ENCODE measurements around the gene VSTM2A. TPM values are rescaled to one million over a fixed set of nuclear protein-coding genes. Genes with fewer than 3 reads are reported as not detected.

VSTM2A gene
- total RNA-seq, 1 donor: not detected

- TF ChIP-seq, protein P1, sequence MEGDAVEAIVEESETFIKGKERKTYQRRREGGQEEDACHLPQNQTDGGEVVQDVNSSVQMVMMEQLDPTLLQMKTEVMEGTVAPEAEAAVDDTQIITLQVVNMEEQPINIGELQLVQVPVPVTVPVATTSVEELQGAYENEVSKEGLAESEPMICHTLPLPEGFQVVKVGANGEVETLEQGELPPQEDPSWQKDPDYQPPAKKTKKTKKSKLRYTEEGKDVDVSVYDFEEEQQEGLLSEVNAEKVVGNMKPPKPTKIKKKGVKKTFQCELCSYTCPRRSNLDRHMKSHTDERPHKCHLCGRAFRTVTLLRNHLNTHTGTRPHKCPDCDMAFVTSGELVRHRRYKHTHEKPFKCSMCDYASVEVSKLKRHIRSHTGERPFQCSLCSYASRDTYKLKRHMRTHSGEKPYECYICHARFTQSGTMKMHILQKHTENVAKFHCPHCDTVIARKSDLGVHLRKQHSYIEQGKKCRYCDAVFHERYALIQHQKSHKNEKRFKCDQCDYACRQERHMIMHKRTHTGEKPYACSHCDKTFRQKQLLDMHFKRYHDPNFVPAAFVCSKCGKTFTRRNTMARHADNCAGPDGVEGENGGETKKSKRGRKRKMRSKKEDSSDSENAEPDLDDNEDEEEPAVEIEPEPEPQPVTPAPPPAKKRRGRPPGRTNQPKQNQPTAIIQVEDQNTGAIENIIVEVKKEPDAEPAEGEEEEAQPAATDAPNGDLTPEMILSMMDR (IDR thresholded peaks at IDR 0.05; ENCODE audit: insufficient read depth, low read depth, low read length): no peak
- H3K4me3 ChIP-seq (ENCODE audit: low read depth, low read length): no peak overlapping the region
- no peak for DNase-seq (ENCODE audit: low read depth)
Measured at GRCh38 chr7:54615537-54615936, 73.4 kb downstream of the VSTM2A start.

Small RNA genes lying within 50 kb of the gene (small RNA-seq; reads per million reads assigned to genes)
- gene RNU6-1125P: not detected

Other genes with a start within 250 kb of the VSTM2A start
- gene SEC61G, start 216.8 kb downstream of the VSTM2A start, total RNA-seq: 220 and 240 TPM in 2 replicates

Data from fibroblast of villous mesenchyme (primary cell).